Measurements from ENCODE around the gene PPP6R2. TPM values are rescaled to one million over a fixed set of nuclear protein-coding genes. Genes with fewer than 3 reads are reported as not detected.
A peak's percentile ranks its signal among the peaks of the same experiment; 100 is the strongest.

Gene PPP6R2
- total and polyA plus RNA-seq, 4 donors = 35.2 to 70.0 (median 46.6) TPM

- ATAC-seq (ENCODE audit: insufficient read depth, low FRiP score) = peak; percentile 30
- Histone ChIP-seq H3K27me3 (ENCODE audit: control insufficient read depth in 3 of 3, insufficient read depth in 3 of 3, low read length in 2 of 3) (peaks cover 0 to 2% (median 0%) of the 10 kb centered on the region in 3 donors), H3K4me3 (peak overlapping the region; percentile 94), H3K4me1 (ENCODE audit: control insufficient read depth in 5 of 5, insufficient read depth in 5 of 5, low read length in 5 of 5) (peaks cover 8 to 42% (median 10%) of the 10 kb centered on the region in 5 donors), H3K36me3 (ENCODE audit: control insufficient read depth in 4 of 4, insufficient read depth in 4 of 4, low read length in 4 of 4) (peaks cover 0 to 2% (median 0%) of the 10 kb centered on the region in 4 donors), H3K27ac (ENCODE audit: low read depth in 1 of 2, low read length in 1 of 2) (peak overlapping the region in 1 of 2 donors; percentile 45), H3K9ac (ENCODE audit: insufficient read depth in 1 of 2, low read length in 2 of 2) (peak overlapping the region; percentile 37 to 60), H3K9me3 (ENCODE audit: control insufficient read depth in 4 of 4, insufficient read depth in 3 of 4, low read length in 3 of 4) (no peaks in the 10 kb centered on the region)
- peak; percentile 44 to 56 (median 44) for DNase-seq
- 5 to 17% methylated on average over 41 to 62 of the region's 62 CpGs for WGBS, 2 donors
- no peak for TF ChIP-seq CTCF (IDR thresholded peaks at IDR 0.05; ENCODE audit: control extremely low read depth, extremely low read depth)
Observed at GRCh38 chr22:50473855-50474671, 130.9 kb downstream of the PPP6R2 start.

GRCh38 chr22:50474710-50475651 is 131.9 kb downstream of the PPP6R2 start, which contains the start of gene SBF1:
SBF1 (minus strand) TSS chr22:50475035; CDS start chr22:50474840, 195 bp downstream.
- ATAC-seq (ENCODE audit: insufficient read depth, low FRiP score) = peak; percentile 97
- Histone ChIP-seq H3K4me3 (peak within 1 kb of the TSS; percentile 94), H3K27ac (ENCODE audit: low read depth in 1 of 2, low read length in 1 of 2) (peak within 1 kb of the TSS; percentile 37 to 63)

GRCh38 chr22:50475652-50476002 is 132.5 kb downstream of the PPP6R2 start:
- WGBS, 2 donors = 93% methylated on average over 6 of the region's 6 CpGs
- peak overlapping the region in 1 of 2 donors; percentile 37 for H3K9ac ChIP-seq (ENCODE audit: insufficient read depth in 1 of 2, low read length in 2 of 2)
- peaks cover 8 to 27% (median 10%) of the 10 kb centered on the region in 5 donors for H3K4me1 ChIP-seq (ENCODE audit: control insufficient read depth in 5 of 5, insufficient read depth in 5 of 5, low read length in 5 of 5)
- H3K27ac ChIP-seq (ENCODE audit: low read depth in 1 of 2, low read length in 1 of 2) = no peak overlapping the region
- H3K27me3 ChIP-seq (ENCODE audit: control insufficient read depth in 3 of 3, insufficient read depth in 3 of 3, low read length in 2 of 3) = peaks cover 0 to 16% (median 13%) of the 10 kb centered on the region in 3 donors
- no peaks in the 10 kb centered on the region for H3K9me3 ChIP-seq (ENCODE audit: control insufficient read depth in 4 of 4, insufficient read depth in 3 of 4, low read length in 3 of 4)
- no peak for DNase-seq
- ATAC-seq (ENCODE audit: insufficient read depth, low FRiP score) = no peak
- no peak overlapping the region for H3K4me3 ChIP-seq
- TF ChIP-seq CTCF (IDR thresholded peaks at IDR 0.05; ENCODE audit: control extremely low read depth, extremely low read depth) = no peak
- H3K36me3 ChIP-seq (ENCODE audit: control insufficient read depth in 4 of 4, insufficient read depth in 4 of 4, low read length in 4 of 4) = peaks cover 0 to 2% (median 0%) of the 10 kb centered on the region in 4 donors

More at GRCh38 chr22:50474710-50475651, 131.9 kb downstream of the PPP6R2 start, which contains the start of gene SBF1:
- TF ChIP-seq CTCF (IDR thresholded peaks at IDR 0.05; ENCODE audit: control extremely low read depth, extremely low read depth) = no peak
- Histone ChIP-seq H3K9me3 (ENCODE audit: control insufficient read depth in 4 of 4, insufficient read depth in 3 of 4, low read length in 3 of 4) (no peaks in the 10 kb centered on the region), H3K36me3 (ENCODE audit: control insufficient read depth in 4 of 4, insufficient read depth in 4 of 4, low read length in 4 of 4) (peaks cover 0 to 2% (median 0%) of the 10 kb centered on the region in 4 donors), H3K9ac (ENCODE audit: insufficient read depth in 1 of 2, low read length in 2 of 2) (peak within 1 kb of the TSS; percentile 37 to 60), H3K4me1 (ENCODE audit: control insufficient read depth in 5 of 5, insufficient read depth in 5 of 5, low read length in 5 of 5) (peaks cover 8 to 34% (median 10%) of the 10 kb centered on the region in 5 donors), H3K27me3 (ENCODE audit: control insufficient read depth in 3 of 3, insufficient read depth in 3 of 3, low read length in 2 of 3) (peaks cover 0 to 10% (median 6%) of the 10 kb centered on the region in 3 donors)
- WGBS, 2 donors = 1 to 4% methylated on average over 48 to 97 of the region's 97 CpGs
- peak; percentile 92 to 95 (median 93) for DNase-seq
